NB4 (cell line): ENCODE data around the gene POLD1.

Experiments used
- CTCF ChIP-seq: IDR thresholded peaks from one replicate; pipeline ENCODE4 v1.5.1; 2012; ENCODE audit warnings: low read depth, low read length
- MYC ChIP-seq: IDR thresholded peaks from 2 replicates; pipeline ENCODE4 v1.6.1; 2011; ENCODE audit warnings: low read depth, low read length
- POLR2A ChIP-seq: IDR thresholded peaks from 2 replicates; pipeline ENCODE4 v1.6.1; 2011; ENCODE audit warnings: mild to moderate bottlenecking; ENCODE audit not compliant: insufficient read length; ENCODE audit errors: extremely low read depth
- TF ChIP-seq, protein P1 (sequence below): IDR thresholded peaks from 2 replicates; pipeline ENCODE4 v1.6.1; 2011; ENCODE audit warnings: low read depth, low read length

- TF ChIP-seq CTCF (no peak), POLR2A (no peak), MYC (no peak)
- TF ChIP-seq, protein P1, sequence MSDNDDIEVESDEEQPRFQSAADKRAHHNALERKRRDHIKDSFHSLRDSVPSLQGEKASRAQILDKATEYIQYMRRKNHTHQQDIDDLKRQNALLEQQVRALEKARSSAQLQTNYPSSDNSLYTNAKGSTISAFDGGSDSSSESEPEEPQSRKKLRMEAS: no peak
Measured at GRCh38 chr19:50361290-50362029, 22.7 kb upstream of the POLD1 start.
